ENCODE data around the gene ASTN2. TPM values are rescaled to one million over a fixed set of nuclear protein-coding genes. Genes with fewer than 3 reads are reported as not detected.

Gene ASTN2
- total and polyA plus RNA-seq, 9 of the 15 experiments (the other 6 are each of a cell fraction or from before 2014, with no cell fraction given), result 0.56 to 3.5 (median 1.9) TPM

GRCh38 chr9:116394894-116395698 lies 1019.8 kb downstream of the ASTN2 start (continued):
- TF ChIP-seq ZBTB40 (IDR thresholded peaks at IDR 0.05) (0 out of 2 replicates have a peak, but pooled peaks have one; percentile 28), ZBTB40 (CRISPR knock-in tag; IDR thresholded peaks at IDR 0.05) (no peak), ZNF184 (CRISPR knock-in tag; IDR thresholded peaks at IDR 0.05) (no peak), JUN (IDR thresholded peaks at IDR 0.05; ENCODE audit: borderline replicate concordance, low read depth, low read length) (peak; percentile 94), JUN (CRISPR knock-in tag; IDR thresholded peaks at IDR 0.05; ENCODE audit: borderline replicate concordance) (no peak), ZBTB12 (CRISPR knock-in tag; IDR thresholded peaks at IDR 0.05) (peak; percentile 15; the same call in 1 of the 2 replicates), RAD51 (IDR thresholded peaks at IDR 0.05; ENCODE audit: borderline replicate concordance, low read depth) (no peak), ETV5 (CRISPR knock-in tag; IDR thresholded peaks at IDR 0.05; ENCODE audit: low read depth) (no peak), THRB (CRISPR knock-in tag; conservative IDR thresholded peaks at IDR 0.05) (peak; percentile 81; the same call in 1 of the 2 replicates), PHF8 (IDR thresholded peaks at IDR 0.05; ENCODE audit: borderline replicate concordance, low read length) (no peak), SIRT6 (IDR thresholded peaks at IDR 0.05; ENCODE audit: low read depth, low read length) (no peak), IRF9 (tag; IDR thresholded peaks at IDR 0.05) (peak; percentile 96)

Data from K562 (cell line).